HepG2 (cell line): ENCODE results near the gene FAM24A. TPM values are rescaled to one million over a fixed set of nuclear protein-coding genes. Genes with fewer than 3 reads are reported as not detected.

ENCODE experiments used
- FOXK1 ChIP-seq: sonication (generic); formaldehyde crosslinking; IDR thresholded peaks from 2 replicates; pipeline ENCODE4 v1.4.0; 2020; ENCODE audit warnings: low read depth, missing genetic modification reagents, borderline replicate concordance
- GFI1 ChIP-seq: sonication (generic); formaldehyde crosslinking; IDR thresholded peaks from 2 replicates; pipeline ENCODE4 v1.5.0; 2020; ENCODE audit warnings: missing genetic modification reagents, mild to moderate bottlenecking, borderline replicate concordance
- HOXA9 ChIP-seq: sonication (generic); formaldehyde crosslinking; IDR thresholded peaks from 2 replicates; pipeline ENCODE4 v1.8.1; 2022; ENCODE audit warnings: missing genetic modification reagents, mild to moderate bottlenecking, moderate library complexity, borderline replicate concordance
- MTF2 ChIP-seq: sonication (generic); formaldehyde crosslinking; IDR thresholded peaks from 2 replicates; pipeline ENCODE4 v1.5.0; 2020; ENCODE audit warnings: missing genetic modification reagents, borderline replicate concordance
- POLR2A ChIP-seq, 2 experiments: IDR thresholded peaks; 2 replicates each; pipeline ENCODE4 v1.6.1; 2011; ENCODE audit warnings: low read depth in 2 of 2, low read length in 2 of 2, mild to moderate bottlenecking in 1 of 2, moderate library complexity in 1 of 2; ENCODE audit not compliant: insufficient read depth in 1 of 2
- SIX4 ChIP-seq: sonication (generic); formaldehyde crosslinking; IDR thresholded peaks from 2 replicates; pipeline ENCODE4 v1.4.0; 2020; ENCODE audit warnings: missing genetic modification reagents
- ZFP90 ChIP-seq: sonication (generic); formaldehyde crosslinking; IDR thresholded peaks from 2 replicates; pipeline ENCODE4 v1.8.0; 2022; ENCODE audit warnings: missing genetic modification reagents, mild to moderate bottlenecking, inconsistent platforms, borderline replicate concordance
- ZFX ChIP-seq: sonication (generic); formaldehyde crosslinking; IDR thresholded peaks from 2 replicates; pipeline ENCODE4 v1.4.0; 2020; ENCODE audit warnings: mild to moderate bottlenecking, low read depth, missing genetic modification reagents, moderate library complexity
- ZNF264 ChIP-seq: sonication (generic); formaldehyde crosslinking; IDR thresholded peaks from 2 replicates; pipeline ENCODE4 v1.4.0; 2020; ENCODE audit warnings: missing genetic modification reagents
- ZNF589 ChIP-seq: sonication (generic); formaldehyde crosslinking; conservative IDR thresholded peaks from 2 replicates; pipeline ENCODE4 v1.8.0; 2022; ENCODE audit warnings: mild to moderate bottlenecking, moderate library complexity, missing genetic modification reagents
- ZNF766 ChIP-seq: sonication (generic); formaldehyde crosslinking; IDR thresholded peaks from 2 replicates; pipeline ENCODE4 v1.5.0; 2020; ENCODE audit warnings: missing genetic modification reagents, borderline replicate concordance
- ZNF780A ChIP-seq: sonication (generic); formaldehyde crosslinking; IDR thresholded peaks from 2 replicates; pipeline ENCODE4 v1.8.0; 2022; ENCODE audit warnings: mild to moderate bottlenecking, missing genetic modification reagents, moderate library complexity
- polyA plus RNA-seq, 8 experiments: library from polyadenylated mRNA; depleted of rRNA in 3 of 8; stranded (reverse) in 7 of 8; unstranded in 1 of 8; fragments of >200 nt; fragmentation: Illumina TruSeq in 4 of 8; extraction: Trizol in 4 of 8; gene quantifications; 2 replicates each; pipeline versions ENCODE4 v1.2.1 to v1.2.3, GENCODE V29; 2011 to 2016; ENCODE audit warnings: low read depth in 4 of 8, missing spikeins in 1 of 8, mixed read lengths in 1 of 8; ENCODE audit not compliant: insufficient read depth in 1 of 8
- total RNA-seq, 5 experiments: library from RNA; depleted of rRNA; stranded (reverse); fragments of >200 nt; fragmentation: Illumina TruSeq; extraction: Trizol; gene quantifications; 2 replicates each; pipeline ENCODE4 v1.2.3, GENCODE V29; 2016; ENCODE audit warnings: low read depth in 1 of 5
- TF ChIP-seq, protein P1 (sequence below): sonication (generic); formaldehyde crosslinking; IDR thresholded peaks from 2 replicates; pipeline ENCODE4 v1.8.0; 2022; ENCODE audit warnings: missing genetic modification reagents, mild to moderate bottlenecking, inconsistent platforms, borderline replicate concordance
- TF ChIP-seq, protein P2 (sequence below): sonication (generic); formaldehyde crosslinking; IDR thresholded peaks from 2 replicates; pipeline ENCODE4 v1.4.0; 2020; ENCODE audit warnings: mild to moderate bottlenecking, missing genetic modification reagents, borderline replicate concordance
- TF ChIP-seq, protein P3 (sequence below): sonication (generic); formaldehyde crosslinking; IDR thresholded peaks from 2 replicates; pipeline ENCODE4 v1.4.0; 2020; ENCODE audit warnings: missing genetic modification reagents
- TF ChIP-seq, protein P4 (sequence below): sonication (generic); formaldehyde crosslinking; IDR thresholded peaks from 2 replicates; pipeline ENCODE4 v1.4.0; 2020; ENCODE audit warnings: missing genetic modification reagents
- TF ChIP-seq, protein P5 (sequence below): sonication (generic); formaldehyde crosslinking; IDR thresholded peaks from 2 replicates; pipeline ENCODE4 v1.8.1; 2023; ENCODE audit warnings: mild to moderate bottlenecking, missing genetic modification reagents

The FAM24A gene
- total and polyA plus RNA-seq, 2 of the 13 experiments (the other 11 are each of a cell fraction or from before 2014, with no cell fraction given) = not detected

DNA sequence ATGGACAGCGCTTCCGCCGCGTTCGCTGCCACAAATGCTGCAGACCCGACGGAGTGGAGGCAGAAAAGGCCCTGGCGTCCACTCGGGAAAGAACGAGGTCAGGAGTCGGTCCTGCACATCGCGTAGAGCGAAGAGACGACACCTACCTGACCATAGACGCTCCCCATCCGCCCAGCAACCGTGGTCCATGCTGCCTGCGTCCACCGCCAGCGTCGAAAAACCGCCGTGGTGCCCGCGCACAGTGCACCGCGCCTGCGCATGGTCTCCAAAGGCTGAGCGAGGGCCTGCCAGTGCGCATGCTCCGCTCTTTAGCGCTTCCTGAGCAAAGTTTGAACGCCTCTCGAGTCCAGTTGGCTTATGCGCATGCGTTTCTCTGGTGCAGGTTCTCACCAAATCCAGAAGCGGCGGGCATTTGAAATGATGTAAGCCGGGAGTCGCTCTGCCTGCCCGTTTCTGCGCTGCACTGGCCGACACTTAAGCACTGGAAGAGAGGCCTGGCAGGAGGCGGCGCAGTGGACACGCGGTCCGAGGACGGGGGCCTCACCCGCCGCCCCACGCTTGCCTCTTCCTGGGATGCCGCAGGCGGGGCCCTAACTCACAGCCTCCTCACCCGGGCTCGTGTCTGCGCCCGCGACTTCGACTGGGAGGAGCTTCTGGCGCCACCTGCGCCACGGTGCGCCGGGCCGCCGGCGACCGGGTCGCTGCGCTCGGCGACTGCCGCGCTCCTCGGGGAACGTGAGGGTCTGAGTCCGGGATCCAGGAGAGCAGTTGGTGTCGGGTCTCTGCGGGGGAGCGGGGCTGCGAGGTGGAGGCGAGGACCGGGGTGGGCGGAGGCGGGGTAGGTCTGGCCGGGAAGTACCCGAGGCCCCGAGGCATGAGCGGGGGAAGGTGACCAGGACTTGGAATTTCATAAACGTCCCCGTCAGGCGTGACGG, 30.8 kb upstream of the FAM24A start, which contains the start of gene FAM24B (continued):
- TF ChIP-seq HOXA9 (CRISPR knock-in tag) (peak; percentile 79; the same call in 1 of the 2 replicates), SIX4 (no peak), FOXK1 (CRISPR knock-in tag) (no peak), ZNF264 (CRISPR knock-in tag) (no peak), MTF2 (CRISPR knock-in tag) (peak; percentile 67; the same call in 1 of the 2 replicates), ZFX (CRISPR knock-in tag) (peak; percentile 59; the same call in 1 of the 2 replicates), ZFP90 (CRISPR knock-in tag) (peak; percentile 44; the same call in 1 of the 2 replicates), ZNF780A (CRISPR knock-in tag) (peak; percentile 88), ZNF589 (CRISPR knock-in tag) (peak; percentile 48; the same call in 1 of the 2 replicates), GFI1 (no peak), ZNF766 (CRISPR knock-in tag) (peak; percentile 84; the same call in 1 of the 2 replicates), POLR2A (IDR thresholded peaks at IDR 0.05; ENCODE audit: insufficient read depth in 1 of 2, low read depth in 2 of 2, low read length in 2 of 2) (peak; percentile 1 to 70; a peak in 2 of 4 replicates)
- TF ChIP-seq, protein P1, sequence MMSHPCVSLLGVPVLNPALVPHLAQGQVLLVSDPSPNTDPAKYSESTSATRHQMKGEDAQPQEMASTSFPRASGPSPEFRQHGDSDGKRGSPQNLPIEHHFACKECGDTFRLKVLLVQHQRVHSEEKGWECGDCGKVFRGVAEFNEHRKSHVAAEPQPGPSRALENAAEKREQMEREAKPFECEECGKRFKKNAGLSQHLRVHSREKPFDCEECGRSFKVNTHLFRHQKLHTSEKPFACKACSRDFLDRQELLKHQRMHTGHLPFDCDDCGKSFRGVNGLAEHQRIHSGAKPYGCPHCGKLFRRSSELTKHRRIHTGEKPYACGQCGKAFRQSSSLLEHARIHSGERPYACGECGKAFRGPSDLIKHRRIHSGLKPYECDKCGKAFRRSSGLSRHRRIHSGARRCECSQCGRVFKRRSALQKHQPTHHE (CRISPR knock-in tag) = peak; percentile 19; the same call in 1 of the 2 replicates
- TF ChIP-seq, protein P2, sequence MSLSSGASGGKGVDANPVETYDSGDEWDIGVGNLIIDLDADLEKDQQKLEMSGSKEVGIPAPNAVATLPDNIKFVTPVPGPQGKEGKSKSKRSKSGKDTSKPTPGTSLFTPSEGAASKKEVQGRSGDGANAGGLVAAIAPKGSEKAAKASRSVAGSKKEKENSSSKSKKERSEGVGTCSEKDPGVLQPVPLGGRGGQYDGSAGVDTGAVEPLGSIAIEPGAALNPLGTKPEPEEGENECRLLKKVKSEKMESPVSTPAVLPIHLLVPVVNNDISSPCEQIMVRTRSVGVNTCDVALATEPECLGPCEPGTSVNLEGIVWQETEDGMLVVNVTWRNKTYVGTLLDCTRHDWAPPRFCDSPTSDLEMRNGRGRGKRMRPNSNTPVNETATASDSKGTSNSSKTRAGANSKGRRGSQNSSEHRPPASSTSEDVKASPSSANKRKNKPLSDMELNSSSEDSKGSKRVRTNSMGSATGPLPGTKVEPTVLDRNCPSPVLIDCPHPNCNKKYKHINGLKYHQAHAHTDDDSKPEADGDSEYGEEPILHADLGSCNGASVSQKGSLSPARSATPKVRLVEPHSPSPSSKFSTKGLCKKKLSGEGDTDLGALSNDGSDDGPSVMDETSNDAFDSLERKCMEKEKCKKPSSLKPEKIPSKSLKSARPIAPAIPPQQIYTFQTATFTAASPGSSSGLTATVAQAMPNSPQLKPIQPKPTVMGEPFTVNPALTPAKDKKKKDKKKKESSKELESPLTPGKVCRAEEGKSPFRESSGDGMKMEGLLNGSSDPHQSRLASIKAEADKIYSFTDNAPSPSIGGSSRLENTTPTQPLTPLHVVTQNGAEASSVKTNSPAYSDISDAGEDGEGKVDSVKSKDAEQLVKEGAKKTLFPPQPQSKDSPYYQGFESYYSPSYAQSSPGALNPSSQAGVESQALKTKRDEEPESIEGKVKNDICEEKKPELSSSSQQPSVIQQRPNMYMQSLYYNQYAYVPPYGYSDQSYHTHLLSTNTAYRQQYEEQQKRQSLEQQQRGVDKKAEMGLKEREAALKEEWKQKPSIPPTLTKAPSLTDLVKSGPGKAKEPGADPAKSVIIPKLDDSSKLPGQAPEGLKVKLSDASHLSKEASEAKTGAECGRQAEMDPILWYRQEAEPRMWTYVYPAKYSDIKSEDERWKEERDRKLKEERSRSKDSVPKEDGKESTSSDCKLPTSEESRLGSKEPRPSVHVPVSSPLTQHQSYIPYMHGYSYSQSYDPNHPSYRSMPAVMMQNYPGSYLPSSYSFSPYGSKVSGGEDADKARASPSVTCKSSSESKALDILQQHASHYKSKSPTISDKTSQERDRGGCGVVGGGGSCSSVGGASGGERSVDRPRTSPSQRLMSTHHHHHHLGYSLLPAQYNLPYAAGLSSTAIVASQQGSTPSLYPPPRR (CRISPR knock-in tag) = no peak
- TF ChIP-seq, protein P3, sequence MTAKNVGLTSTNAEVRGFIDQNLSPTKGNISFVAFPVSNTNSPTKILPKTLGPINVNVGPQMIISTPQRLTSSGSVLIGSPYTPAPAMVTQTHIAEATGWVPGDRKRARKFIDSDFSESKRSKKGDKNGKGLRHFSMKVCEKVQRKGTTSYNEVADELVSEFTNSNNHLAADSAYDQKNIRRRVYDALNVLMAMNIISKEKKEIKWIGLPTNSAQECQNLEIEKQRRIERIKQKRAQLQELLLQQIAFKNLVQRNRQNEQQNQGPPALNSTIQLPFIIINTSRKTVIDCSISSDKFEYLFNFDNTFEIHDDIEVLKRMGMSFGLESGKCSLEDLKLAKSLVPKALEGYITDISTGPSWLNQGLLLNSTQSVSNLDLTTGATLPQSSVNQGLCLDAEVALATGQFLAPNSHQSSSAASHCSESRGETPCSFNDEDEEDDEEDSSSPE (CRISPR knock-in tag) = peak; percentile 93
- TF ChIP-seq, protein P4, sequence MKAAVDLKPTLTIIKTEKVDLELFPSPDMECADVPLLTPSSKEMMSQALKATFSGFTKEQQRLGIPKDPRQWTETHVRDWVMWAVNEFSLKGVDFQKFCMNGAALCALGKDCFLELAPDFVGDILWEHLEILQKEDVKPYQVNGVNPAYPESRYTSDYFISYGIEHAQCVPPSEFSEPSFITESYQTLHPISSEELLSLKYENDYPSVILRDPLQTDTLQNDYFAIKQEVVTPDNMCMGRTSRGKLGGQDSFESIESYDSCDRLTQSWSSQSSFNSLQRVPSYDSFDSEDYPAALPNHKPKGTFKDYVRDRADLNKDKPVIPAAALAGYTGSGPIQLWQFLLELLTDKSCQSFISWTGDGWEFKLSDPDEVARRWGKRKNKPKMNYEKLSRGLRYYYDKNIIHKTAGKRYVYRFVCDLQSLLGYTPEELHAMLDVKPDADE (CRISPR knock-in tag) = no peak
- TF ChIP-seq, protein P5, sequence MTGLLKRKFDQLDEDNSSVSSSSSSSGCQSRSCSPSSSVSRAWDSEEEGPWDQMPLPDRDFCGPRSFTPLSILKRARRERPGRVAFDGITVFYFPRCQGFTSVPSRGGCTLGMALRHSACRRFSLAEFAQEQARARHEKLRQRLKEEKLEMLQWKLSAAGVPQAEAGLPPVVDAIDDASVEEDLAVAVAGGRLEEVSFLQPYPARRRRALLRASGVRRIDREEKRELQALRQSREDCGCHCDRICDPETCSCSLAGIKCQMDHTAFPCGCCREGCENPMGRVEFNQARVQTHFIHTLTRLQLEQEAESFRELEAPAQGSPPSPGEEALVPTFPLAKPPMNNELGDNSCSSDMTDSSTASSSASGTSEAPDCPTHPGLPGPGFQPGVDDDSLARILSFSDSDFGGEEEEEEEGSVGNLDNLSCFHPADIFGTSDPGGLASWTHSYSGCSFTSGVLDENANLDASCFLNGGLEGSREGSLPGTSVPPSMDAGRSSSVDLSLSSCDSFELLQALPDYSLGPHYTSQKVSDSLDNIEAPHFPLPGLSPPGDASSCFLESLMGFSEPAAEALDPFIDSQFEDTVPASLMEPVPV = peak; percentile 75; the same call in 1 of the 2 replicates
